Loucy (cell line): ENCODE data around the gene MRPS12.

Experiments
- H2AFZ ChIP-seq: fragments of 200-600 bp; sonication (generic); 2 replicates; pipeline ENCODE4 v1.6.0; 2016; ENCODE audit warnings: antibody characterized with exemption, mild to moderate bottlenecking, low read length, moderate library complexity
- H3F3A ChIP-seq: fragments of 200-600 bp; 2 replicates; pipeline ENCODE4 v1.6.0; 2016; ENCODE audit warnings: antibody characterized with exemption, low read depth, mild to moderate bottlenecking
- H3K27me3 ChIP-seq: fragments of 200-600 bp; sonication (generic); 2 replicates; pipeline ENCODE4 v1.6.1; 2014; ENCODE audit warnings: low read length, mild to moderate bottlenecking; ENCODE audit not compliant: insufficient read depth, poor library complexity, severe bottlenecking
- H3K36me3 ChIP-seq: fragments of 200-600 bp; sonication (generic); 2 replicates; pipeline ENCODE4 v1.6.1; 2016; ENCODE audit warnings: low read length; ENCODE audit not compliant: insufficient read depth
- H3K4me1 ChIP-seq: fragments of 200-600 bp; sonication (generic); 2 replicates; pipeline ENCODE4 v1.5.1; 2014; ENCODE audit warnings: low read length, mild to moderate bottlenecking; ENCODE audit not compliant: insufficient read depth, poor library complexity, severe bottlenecking
- H3K4me2 ChIP-seq: fragments of 200-600 bp; sonication (generic); 2 replicates; pipeline ENCODE4 v1.6.0; 2014; ENCODE audit warnings: antibody characterized with exemption, low read length, low read depth, mild to moderate bottlenecking; ENCODE audit not compliant: poor library complexity, severe bottlenecking
- H3K4me3 ChIP-seq: fragments of 200-600 bp; sonication (generic); 2 replicates; pipeline ENCODE4 v1.5.1; 2014; ENCODE audit warnings: low read length, mild to moderate bottlenecking, mixed read lengths; ENCODE audit not compliant: poor library complexity, severe bottlenecking
- H3K79me2 ChIP-seq: fragments of 200-600 bp; sonication (generic); 2 replicates; pipeline ENCODE4 v1.6.1; 2014; ENCODE audit warnings: low read length; ENCODE audit not compliant: insufficient read depth
- H3K9ac ChIP-seq: fragments of 200-600 bp; sonication (generic); 2 replicates; pipeline ENCODE4 v1.6.0; 2014; ENCODE audit warnings: mild to moderate bottlenecking, low read depth, low read length, moderate library complexity; ENCODE audit not compliant: poor library complexity, severe bottlenecking
- H3K9me2 ChIP-seq: fragments of 200-600 bp; sonication (generic); replicated peaks from 2 replicates; pipeline ENCODE4 v1.6.1; 2016; ENCODE audit warnings: low read depth, low read length, mixed read lengths
- H3K9me3 ChIP-seq: fragments of 200-600 bp; sonication (generic); 2 replicates; pipeline ENCODE4 v1.6.1; 2014; ENCODE audit warnings: mild to moderate bottlenecking, antibody characterized with exemption, low read length, low read depth; ENCODE audit not compliant: insufficient read depth
- H4K20me1 ChIP-seq: fragments of 200-600 bp; sonication (generic); 2 replicates; pipeline ENCODE4 v1.6.0; 2014; ENCODE audit warnings: antibody characterized with exemption, low read length, mild to moderate bottlenecking; ENCODE audit not compliant: insufficient read depth, poor library complexity, severe bottlenecking
- EZH2phosphoT487 ChIP-seq: fragments of 200-600 bp; IDR thresholded peaks from 2 replicates; pipeline ENCODE4 v1.6.1; 2018; ENCODE audit warnings: antibody characterized with exemption, mild to moderate bottlenecking, moderate library complexity, borderline replicate concordance
- TF ChIP-seq, protein P1 (sequence below): fragments of 200-600 bp; sonication (generic); conservative IDR thresholded peaks from 2 replicates; pipeline ENCODE4 v1.5.1; 2014; ENCODE audit warnings: mild to moderate bottlenecking, antibody characterized with exemption, low read length

MRPS12 gene

DNA sequence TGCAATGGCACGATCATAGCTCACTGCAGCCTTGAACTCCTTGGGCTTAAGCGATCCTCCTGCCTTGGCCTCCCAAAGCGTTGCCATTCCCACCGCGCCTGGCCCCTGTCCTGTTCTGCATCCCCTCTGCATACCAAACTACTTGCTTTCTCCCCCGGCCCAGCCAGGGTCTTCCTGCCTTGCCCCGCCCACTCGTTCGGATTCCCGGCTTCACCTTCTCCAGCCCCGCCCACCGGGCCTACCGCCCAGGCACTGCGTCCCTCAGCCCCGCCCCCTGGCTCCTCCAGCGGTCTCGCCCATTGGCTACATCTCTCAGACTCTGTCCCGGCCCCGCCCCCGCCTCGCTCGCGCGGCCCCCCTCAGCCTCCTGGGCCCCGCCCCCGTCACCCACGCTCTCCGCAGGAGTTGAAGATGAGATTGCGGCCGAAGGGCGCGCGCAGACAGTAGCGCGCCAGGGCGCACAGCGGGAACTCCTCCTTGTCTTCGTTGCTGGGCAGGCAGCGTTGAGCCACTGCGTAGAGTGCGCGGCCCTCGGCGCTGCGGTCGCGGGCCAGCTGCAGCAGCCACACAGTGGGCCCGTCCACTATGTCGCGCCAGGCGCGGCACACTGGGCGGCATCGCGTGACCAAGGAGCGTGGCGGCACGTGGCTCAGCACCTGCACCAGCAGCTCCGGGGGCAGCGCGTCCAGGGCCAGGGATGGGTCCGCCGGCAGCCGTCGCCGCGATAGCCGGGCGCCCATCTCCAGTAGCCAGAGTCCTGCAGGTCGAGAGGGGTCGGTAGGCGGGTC lies 19.0 kb downstream of the MRPS12 start:
- Histone ChIP-seq H3K4me2 (no peak overlapping the region), H3F3A (no peaks in the 10 kb centered on the region), H3K4me1 (no peaks in the 10 kb centered on the region), H3K4me3 (no peak overlapping the region), H2AFZ (no peak overlapping the region), H3K79me2 (no peaks in the 10 kb centered on the region), H3K36me3 (no peaks in the 10 kb centered on the region), H3K9me2 (no peaks in the 10 kb centered on the region), H3K9ac (no peak overlapping the region), H4K20me1 (no peaks in the 10 kb centered on the region), H3K9me3 (no peaks in the 10 kb centered on the region), H3K27me3 (no peaks in the 10 kb centered on the region)
- TF ChIP-seq, protein P1, sequence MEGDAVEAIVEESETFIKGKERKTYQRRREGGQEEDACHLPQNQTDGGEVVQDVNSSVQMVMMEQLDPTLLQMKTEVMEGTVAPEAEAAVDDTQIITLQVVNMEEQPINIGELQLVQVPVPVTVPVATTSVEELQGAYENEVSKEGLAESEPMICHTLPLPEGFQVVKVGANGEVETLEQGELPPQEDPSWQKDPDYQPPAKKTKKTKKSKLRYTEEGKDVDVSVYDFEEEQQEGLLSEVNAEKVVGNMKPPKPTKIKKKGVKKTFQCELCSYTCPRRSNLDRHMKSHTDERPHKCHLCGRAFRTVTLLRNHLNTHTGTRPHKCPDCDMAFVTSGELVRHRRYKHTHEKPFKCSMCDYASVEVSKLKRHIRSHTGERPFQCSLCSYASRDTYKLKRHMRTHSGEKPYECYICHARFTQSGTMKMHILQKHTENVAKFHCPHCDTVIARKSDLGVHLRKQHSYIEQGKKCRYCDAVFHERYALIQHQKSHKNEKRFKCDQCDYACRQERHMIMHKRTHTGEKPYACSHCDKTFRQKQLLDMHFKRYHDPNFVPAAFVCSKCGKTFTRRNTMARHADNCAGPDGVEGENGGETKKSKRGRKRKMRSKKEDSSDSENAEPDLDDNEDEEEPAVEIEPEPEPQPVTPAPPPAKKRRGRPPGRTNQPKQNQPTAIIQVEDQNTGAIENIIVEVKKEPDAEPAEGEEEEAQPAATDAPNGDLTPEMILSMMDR: no peak
- no peak for TF ChIP-seq EZH2phosphoT487

DNA sequence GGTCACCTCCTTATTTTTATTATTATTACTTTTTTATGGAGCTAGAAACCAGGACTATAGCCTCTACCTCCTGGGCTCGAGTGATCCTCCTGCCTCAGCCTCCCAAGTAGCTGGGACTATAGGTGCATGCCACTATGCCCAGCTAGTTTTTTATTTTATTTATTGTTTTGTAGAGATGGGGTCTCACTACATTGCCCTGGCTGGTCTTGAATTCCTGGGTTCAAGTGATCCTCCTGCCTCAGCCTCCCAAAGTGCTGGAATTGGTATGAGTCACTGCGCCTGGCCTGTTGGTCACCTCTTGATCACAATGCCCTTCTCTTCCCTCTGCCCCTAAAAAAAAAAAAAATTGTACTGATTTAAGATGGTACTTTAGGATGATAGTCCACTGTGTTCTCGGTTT lies 20.4 kb downstream of the MRPS12 start:
- H4K20me1 ChIP-seq: no peaks in the 10 kb centered on the region
- no peaks in the 10 kb centered on the region for H3K9me3 ChIP-seq
- no peaks in the 10 kb centered on the region for H3K9me2 ChIP-seq
- TF ChIP-seq, protein P1: no peak
- TF ChIP-seq EZH2phosphoT487: no peak
- H3K27me3 ChIP-seq: no peaks in the 10 kb centered on the region
- H3K4me2 ChIP-seq: no peak overlapping the region
- H3F3A ChIP-seq: no peaks in the 10 kb centered on the region
- no peaks in the 10 kb centered on the region for H3K36me3 ChIP-seq
- no peak overlapping the region for H3K9ac ChIP-seq
- no peaks in the 10 kb centered on the region for H3K79me2 ChIP-seq
- H2AFZ ChIP-seq: no peak overlapping the region
- H3K4me1 ChIP-seq: no peaks in the 10 kb centered on the region
- H3K4me3 ChIP-seq: no peak overlapping the region

DNA sequence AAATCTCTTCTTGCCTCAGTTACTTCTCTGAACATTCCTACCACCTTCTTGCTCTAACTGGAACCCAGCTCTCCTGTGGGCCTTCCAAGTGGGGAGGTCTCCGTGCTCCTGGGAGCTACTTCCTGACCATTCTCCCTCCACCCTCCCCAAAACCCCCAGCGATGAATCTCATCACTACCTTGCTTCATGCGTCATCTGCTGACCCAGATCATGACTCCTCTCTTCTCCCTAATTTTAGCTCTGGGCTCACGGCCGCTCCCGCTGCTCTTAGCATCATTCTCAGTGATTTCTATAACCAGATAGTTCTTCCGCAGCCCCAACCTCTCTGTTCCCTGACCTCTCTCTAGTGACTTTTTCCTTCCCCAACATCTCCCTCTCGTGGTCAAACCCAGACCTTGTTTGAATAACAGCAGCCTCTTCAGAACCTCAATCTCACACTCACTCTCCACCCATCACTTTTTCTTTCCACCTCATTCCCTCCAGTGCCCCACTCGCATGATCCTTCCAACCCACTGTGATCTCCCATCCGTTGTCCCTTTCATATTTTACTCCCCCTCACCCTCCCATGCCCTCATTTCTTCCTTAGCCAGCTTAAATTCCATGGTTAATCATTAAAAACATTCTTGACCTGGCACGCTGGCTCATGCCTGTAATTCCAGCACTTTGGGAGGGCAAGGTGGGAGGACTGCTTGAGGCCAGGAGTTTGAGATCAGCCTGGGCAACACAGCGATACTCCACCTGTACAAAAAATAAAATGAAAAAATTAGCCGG lies 21.8 kb downstream of the MRPS12 start:
- Histone ChIP-seq H3K4me1 (no peaks in the 10 kb centered on the region), H2AFZ (peak overlapping the region; percentile 57; the same call in 1 of the 2 replicates), H3K9ac (no peak overlapping the region), H3K79me2 (no peaks in the 10 kb centered on the region), H3K4me2 (no peak overlapping the region), H3K9me3 (no peaks in the 10 kb centered on the region), H3K27me3 (no peaks in the 10 kb centered on the region), H3F3A (no peaks in the 10 kb centered on the region), H3K36me3 (no peaks in the 10 kb centered on the region), H3K9me2 (no peaks in the 10 kb centered on the region), H3K4me3 (no peak overlapping the region), H4K20me1 (no peaks in the 10 kb centered on the region)
- TF ChIP-seq, protein P1: peak; percentile 70
- no peak for TF ChIP-seq EZH2phosphoT487
